Right hindlimb (tissue), 1 donor: ENCODE results near the gene CUX1.
A peak's percentile ranks its signal among the peaks of the same experiment; 100 is the strongest.

Experiments
- DNase-seq: peaks from one replicate; pipeline ENCODE4 v3.0.0-alpha.2; 2018

CUX1 gene

GRCh38 chr7:101898106-101898505 is 80.7 kb downstream of the CUX1 start:
- DNase-seq = no peak

- DNase-seq = no peak
Observed at GRCh38 chr7:101899616-101900015, 82.2 kb downstream of the CUX1 start.

- DNase-seq = no peak
Observed at GRCh38 chr7:101900103-101900502, 82.7 kb downstream of the CUX1 start.

GRCh38 chr7:101901661-101902491 is 84.5 kb downstream of the CUX1 start:
- peak; percentile 60 for DNase-seq

DNA sequence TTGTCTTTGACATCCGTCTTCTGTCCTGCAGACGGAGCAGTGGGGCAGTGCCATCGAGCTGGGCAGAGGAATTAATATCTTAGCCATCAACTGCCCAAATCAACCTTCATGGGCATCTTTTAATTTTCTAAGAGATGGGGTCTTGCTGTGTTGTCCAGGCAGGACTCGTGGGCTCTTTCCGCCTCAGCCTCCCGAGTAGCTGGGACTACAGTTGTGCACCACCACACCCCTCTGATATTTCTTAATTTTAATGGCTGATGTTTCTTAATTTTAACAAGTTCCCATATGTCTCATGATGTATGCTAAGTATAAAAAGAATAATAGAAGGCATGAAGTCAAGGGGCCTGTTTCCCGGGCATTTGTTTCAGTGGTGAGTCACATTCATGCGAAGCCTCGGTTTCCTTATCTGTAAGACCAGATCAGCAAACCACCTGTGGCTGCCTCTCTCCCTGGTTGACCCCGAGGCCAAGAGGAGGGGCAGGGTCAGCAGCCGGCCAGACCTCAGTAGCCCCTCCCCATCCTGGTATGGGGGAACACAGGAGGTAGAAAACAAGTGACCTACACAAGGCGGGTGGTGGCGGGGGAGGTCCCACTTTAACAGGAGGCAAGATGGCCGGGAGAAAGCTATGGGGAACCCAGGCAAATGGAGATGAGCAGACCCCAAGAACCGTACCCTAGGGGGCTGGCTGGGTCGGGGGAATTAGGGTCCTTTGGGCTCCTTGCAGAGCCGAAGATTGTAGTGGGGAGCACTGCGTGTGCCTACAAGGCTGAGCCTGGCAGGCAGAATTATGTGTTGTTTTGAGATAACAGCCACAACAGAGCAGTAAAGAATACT is 85.5 kb downstream of the CUX1 start:
- no peak for DNase-seq

GRCh38 chr7:101903515-101903868 is 86.1 kb downstream of the CUX1 start:
- DNase-seq = no peak

DNA sequence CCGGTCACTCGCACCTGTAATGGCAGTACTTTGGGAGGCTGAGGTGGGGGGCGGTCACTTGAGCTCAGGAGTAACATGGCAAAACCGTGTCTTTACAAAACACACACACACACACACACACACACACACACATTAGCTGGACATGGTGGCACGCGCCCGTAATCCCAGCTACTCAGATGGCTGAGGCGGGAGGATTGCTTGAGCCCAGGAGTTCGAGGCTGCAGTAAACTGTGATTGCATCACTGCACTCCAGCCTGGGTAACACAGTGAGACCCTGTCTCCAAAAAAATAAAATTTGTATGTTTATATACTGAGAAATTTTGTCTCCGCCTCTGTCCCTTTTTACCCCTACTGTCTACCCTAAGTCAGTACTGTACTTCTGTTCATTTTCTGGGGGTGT is 86.6 kb downstream of the CUX1 start:
- no peak for DNase-seq

GRCh38 chr7:101905203-101905865 is 87.9 kb downstream of the CUX1 start:
- no peak for DNase-seq

DNA sequence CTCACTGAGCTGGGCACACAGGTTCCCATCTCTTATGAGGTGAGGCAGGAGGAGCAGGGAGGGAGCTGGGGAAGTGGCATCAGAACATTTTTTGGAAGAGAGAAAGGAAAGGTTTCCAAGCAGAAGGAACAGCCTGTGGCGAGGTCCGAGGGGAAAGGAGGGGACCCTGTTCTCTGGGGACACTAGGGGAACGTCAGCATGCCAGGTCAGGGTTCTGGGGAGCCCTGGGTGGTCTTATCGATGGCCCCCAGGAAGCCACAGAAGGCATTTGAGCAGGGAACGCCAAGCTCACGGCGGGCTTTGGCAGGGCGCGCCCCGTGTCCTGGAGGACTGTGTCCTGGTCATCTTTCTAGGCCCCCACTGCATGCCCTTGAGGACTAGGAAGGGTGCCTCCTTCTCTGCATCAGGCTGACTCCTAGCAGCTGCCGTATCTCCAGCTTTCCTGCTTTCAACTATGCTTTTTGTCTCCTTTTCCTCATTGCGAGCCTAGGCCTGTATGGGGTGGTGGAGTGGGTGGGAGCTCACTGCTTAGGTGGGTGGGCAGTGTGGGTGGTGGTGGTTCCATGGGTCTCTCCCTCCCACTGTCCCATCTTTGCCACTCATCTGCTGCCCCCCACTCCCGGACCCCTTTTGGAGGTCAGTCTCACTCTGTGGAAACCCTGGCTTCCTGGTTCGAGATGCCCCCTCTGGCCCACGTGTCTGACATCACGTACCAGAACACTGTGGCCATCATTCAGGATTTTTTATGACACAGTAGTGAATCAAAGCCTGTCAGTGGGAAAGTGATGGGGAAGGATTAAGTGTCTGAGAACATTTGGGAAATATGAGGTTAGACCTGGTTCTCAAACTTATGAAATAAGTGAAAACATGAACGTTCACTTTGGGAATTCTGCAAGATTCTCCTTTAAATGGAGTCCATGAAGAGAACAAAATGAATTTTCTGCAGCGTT is 89.1 kb downstream of the CUX1 start:
- DNase-seq = no peak

- DNase-seq = no peak
Observed at GRCh38 chr7:101910991-101911799, 93.8 kb downstream of the CUX1 start.

- DNase-seq = no peak
Observed at GRCh38 chr7:101911800-101912715, 94.6 kb downstream of the CUX1 start.

- no peak for DNase-seq
Observed at GRCh38 chr7:101912716-101913110, 95.3 kb downstream of the CUX1 start.

GRCh38 chr7:101913247-101913721 is 95.9 kb downstream of the CUX1 start:
- DNase-seq = no peak

GRCh38 chr7:101913851-101914250 is 96.4 kb downstream of the CUX1 start:
- DNase-seq = no peak

DNA sequence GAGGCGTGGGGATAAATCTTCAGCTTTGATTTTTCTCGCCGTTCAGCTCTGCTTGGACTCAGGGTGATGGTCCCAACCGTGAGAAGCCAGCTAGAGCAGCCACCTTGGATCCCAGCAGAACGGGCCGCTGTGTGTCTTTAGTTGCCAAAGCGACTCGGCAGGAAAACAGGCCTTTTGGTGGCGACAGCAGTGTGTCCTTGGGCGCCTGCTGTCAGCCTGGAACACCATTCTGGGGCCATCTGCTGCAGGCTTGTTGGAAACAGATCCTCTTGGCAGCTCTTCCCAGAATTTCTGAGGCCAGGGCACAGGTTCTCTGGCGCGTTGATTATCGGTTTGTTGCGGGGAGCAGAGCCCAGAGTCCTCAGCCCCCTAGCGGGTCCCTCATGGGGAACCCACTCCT is 97.6 kb downstream of the CUX1 start:
- peak; percentile 69 for DNase-seq

GRCh38 chr7:101916041-101916800 is 98.8 kb downstream of the CUX1 start:
- no peak for DNase-seq

- no peak for DNase-seq
Observed at GRCh38 chr7:101916876-101917275, 99.5 kb downstream of the CUX1 start.

DNA sequence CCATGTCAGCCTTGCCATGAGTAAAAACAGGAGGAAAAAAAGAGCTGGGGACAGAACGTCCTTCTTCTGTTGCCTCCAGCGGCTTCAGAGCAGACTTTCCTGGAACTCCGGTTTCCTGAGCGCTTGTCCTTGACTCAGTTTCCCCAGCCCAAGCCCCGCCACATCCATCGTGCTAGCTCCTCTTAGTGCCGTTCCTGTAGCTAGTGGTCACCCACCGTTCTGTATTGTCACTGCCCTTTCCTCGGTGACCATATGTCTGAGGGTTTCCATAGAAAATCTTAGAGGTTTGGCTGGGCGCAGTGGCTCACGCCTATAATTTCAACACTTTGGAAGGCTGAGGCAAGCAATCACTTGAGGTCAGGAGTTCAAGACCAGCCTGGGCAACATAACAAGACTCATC is 100.1 kb downstream of the CUX1 start:
- no peak for DNase-seq

GRCh38 chr7:101918426-101918825 is 101.0 kb downstream of the CUX1 start:
- DNase-seq = no peak
